Hepatocyte (in vitro differentiated cells): ENCODE measurements around the gene CBLN3. TPM values are rescaled to one million over a fixed set of nuclear protein-coding genes. Genes with fewer than 3 reads are reported as not detected.

Source experiments
- DNase-seq: peaks from one replicate; pipeline ENCODE4 v3.0.0-alpha.2; 2016; ENCODE audit warnings: low spot score
- H2AFZ ChIP-seq: fragments of 200-600 bp; sonication (generic); 2 replicates; pipeline ENCODE4 v1.6.0; 2016; ENCODE audit warnings: antibody characterized with exemption, mild to moderate bottlenecking
- H3K27ac ChIP-seq: fragments of 200-600 bp; sonication (generic); 2 replicates; pipeline ENCODE4 v1.5.1; 2016; ENCODE audit warnings: mild to moderate bottlenecking
- H3K27me3 ChIP-seq: fragments of 200-600 bp; sonication (generic); 2 replicates; pipeline ENCODE4 v1.6.1; 2016
- H3K36me3 ChIP-seq: fragments of 200-600 bp; sonication (generic); replicated peaks from 2 replicates; pipeline ENCODE4 v1.5.1; 2016; ENCODE audit warnings: low read depth; ENCODE audit not compliant: insufficient read depth
- H3K4me1 ChIP-seq: fragments of 200-600 bp; sonication (generic); 2 replicates; pipeline ENCODE4 v1.5.1; 2016; ENCODE audit warnings: mild to moderate bottlenecking, moderate library complexity; ENCODE audit not compliant: insufficient read depth
- H3K4me2 ChIP-seq: fragments of 200-600 bp; sonication (generic); 2 replicates; pipeline ENCODE4 v1.6.0; 2016
- H3K4me3 ChIP-seq: fragments of 200-600 bp; sonication (generic); 2 replicates; pipeline ENCODE4 v1.5.1; 2016; ENCODE audit warnings: mild to moderate bottlenecking
- H3K79me2 ChIP-seq: fragments of 200-600 bp; sonication (generic); 2 replicates; pipeline ENCODE4 v1.6.0; 2017; ENCODE audit warnings: mild to moderate bottlenecking
- H3K9me2 ChIP-seq: fragments of 200-600 bp; sonication (generic); replicated peaks from 2 replicates; pipeline ENCODE4 v1.6.0; 2017; ENCODE audit warnings: mild to moderate bottlenecking; ENCODE audit not compliant: insufficient read depth
- H3K9me3 ChIP-seq: fragments of 200-600 bp; sonication (generic); 2 replicates; pipeline ENCODE4 v1.5.1; 2016; ENCODE audit warnings: low read depth, mild to moderate bottlenecking
- H4K20me1 ChIP-seq: fragments of 200-600 bp; sonication (generic); 2 replicates; pipeline ENCODE4 v1.6.0; 2016; ENCODE audit warnings: mild to moderate bottlenecking; ENCODE audit not compliant: insufficient read depth, poor library complexity, severe bottlenecking
- EZH2 ChIP-seq: fragments of 200-600 bp; sonication (generic); IDR thresholded peaks from 2 replicates; pipeline ENCODE4 v1.6.1; 2016; ENCODE audit warnings: antibody characterized with exemption, mild to moderate bottlenecking, borderline replicate concordance
- EZH2phosphoT487 ChIP-seq: fragments of 200-600 bp; sonication (generic); IDR thresholded peaks from one replicate; pipeline ENCODE4 v1.6.1; 2018; ENCODE audit warnings: antibody characterized with exemption, mild to moderate bottlenecking, low read depth, moderate library complexity; ENCODE audit not compliant: unreplicated experiment, severe bottlenecking
- WGBS: methylation state at CpG from one replicate; pipeline ENCODE4 v1.1.6; 2016; ENCODE audit warnings: low lambda C conversion rate; ENCODE audit errors: missing lambda C conversion rate; 5-methylcytosine and 5-hydroxymethylcytosine counted together
- polyA plus RNA-seq: library from polyadenylated mRNA; unstranded; fragments of >200 nt; fragmentation: Nextera tagmentation; extraction: Ambion mirVana; gene quantifications from 2 replicates; pipeline ENCODE4 v1.2.1, GENCODE V29; 2016
- total RNA-seq: library from RNA; depleted of rRNA; stranded (reverse); fragments of >200 nt; gene quantifications from 2 replicates; pipeline ENCODE4 v1.2.3, GENCODE V29; 2014
- TF ChIP-seq, protein P1 (sequence below): fragments of 200-600 bp; sonication (generic); IDR thresholded peaks from 2 replicates; pipeline ENCODE4 v1.5.1; 2016; ENCODE audit warnings: antibody characterized with exemption, mild to moderate bottlenecking; ENCODE audit not compliant: poor library complexity

Gene CBLN3
- total and polyA plus RNA-seq, 2 experiments from 2014 or later = 0.99 to 2.2 TPM

DNA sequence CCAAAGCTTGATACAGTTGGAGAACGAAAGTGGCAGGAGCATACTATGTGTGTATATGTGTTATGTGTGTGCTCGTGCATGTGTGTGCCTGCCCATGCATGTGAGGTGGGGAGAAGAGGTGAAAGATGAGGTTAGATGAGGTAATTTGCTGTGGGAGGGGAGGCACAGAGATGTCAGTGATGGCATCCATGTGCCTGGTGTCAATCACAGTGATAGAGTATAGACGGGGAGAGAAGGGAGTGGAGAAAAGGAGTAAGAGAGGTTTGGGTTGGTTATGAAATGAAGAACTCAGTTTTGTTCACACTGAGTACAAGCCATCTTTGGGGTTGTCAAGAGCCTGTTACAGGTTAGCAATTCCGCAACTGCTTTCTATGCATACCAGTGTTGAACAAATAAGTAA is 45.3 kb downstream of the CBLN3 start:
- Histone ChIP-seq H3K9me3 (no peaks in the 10 kb centered on the region), H2AFZ (no peak overlapping the region)

DNA sequence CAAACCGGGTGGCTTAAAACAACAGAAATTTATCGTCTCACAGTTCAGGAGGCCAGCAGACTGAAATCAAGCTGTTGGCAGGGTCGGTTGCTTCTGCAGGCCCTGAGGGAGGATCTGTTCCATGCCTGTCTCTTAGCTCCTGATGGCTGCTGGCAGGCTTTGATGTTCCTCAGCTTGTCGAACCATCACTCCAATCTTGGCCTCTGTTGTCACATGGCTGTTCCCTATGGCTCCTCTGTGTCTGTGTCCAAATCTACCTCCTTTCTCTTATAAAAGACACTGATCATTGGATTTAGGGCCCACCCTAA is 47.5 kb downstream of the CBLN3 start:
- WGBS = 54% methylated on average over 4 of the region's 4 CpGs
- no peaks in the 10 kb centered on the region for H4K20me1 ChIP-seq
- peaks cover 16% of the 10 kb centered on the region for H3K4me1 ChIP-seq
- no peak overlapping the region for H2AFZ ChIP-seq
- no peak overlapping the region for H3K4me3 ChIP-seq
- no peaks in the 10 kb centered on the region for H3K27me3 ChIP-seq
- DNase-seq = no peak
- peak overlapping the region; percentile 30 for H3K27ac ChIP-seq
- no peaks in the 10 kb centered on the region for H3K36me3 ChIP-seq
- no peak for TF ChIP-seq EZH2
- TF ChIP-seq EZH2phosphoT487 = no peak
- TF ChIP-seq, protein P1, sequence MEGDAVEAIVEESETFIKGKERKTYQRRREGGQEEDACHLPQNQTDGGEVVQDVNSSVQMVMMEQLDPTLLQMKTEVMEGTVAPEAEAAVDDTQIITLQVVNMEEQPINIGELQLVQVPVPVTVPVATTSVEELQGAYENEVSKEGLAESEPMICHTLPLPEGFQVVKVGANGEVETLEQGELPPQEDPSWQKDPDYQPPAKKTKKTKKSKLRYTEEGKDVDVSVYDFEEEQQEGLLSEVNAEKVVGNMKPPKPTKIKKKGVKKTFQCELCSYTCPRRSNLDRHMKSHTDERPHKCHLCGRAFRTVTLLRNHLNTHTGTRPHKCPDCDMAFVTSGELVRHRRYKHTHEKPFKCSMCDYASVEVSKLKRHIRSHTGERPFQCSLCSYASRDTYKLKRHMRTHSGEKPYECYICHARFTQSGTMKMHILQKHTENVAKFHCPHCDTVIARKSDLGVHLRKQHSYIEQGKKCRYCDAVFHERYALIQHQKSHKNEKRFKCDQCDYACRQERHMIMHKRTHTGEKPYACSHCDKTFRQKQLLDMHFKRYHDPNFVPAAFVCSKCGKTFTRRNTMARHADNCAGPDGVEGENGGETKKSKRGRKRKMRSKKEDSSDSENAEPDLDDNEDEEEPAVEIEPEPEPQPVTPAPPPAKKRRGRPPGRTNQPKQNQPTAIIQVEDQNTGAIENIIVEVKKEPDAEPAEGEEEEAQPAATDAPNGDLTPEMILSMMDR = no peak
- H3K9me2 ChIP-seq = no peaks in the 10 kb centered on the region
- no peak overlapping the region for H3K4me2 ChIP-seq
- no peaks in the 10 kb centered on the region for H3K9me3 ChIP-seq
- H3K79me2 ChIP-seq = no peaks in the 10 kb centered on the region

More for the DNA sequence above, 45.3 kb downstream of the CBLN3 start:
- Histone ChIP-seq H3K27ac (no peak overlapping the region), H3K27me3 (no peaks in the 10 kb centered on the region), H3K4me2 (no peak overlapping the region), H3K4me3 (no peak overlapping the region), H3K9me2 (no peaks in the 10 kb centered on the region), H4K20me1 (no peaks in the 10 kb centered on the region), H3K79me2 (no peaks in the 10 kb centered on the region), H3K36me3 (no peaks in the 10 kb centered on the region), H3K4me1 (peaks cover 13% of the 10 kb centered on the region)
- WGBS = 91% methylated on average over 4 of the region's 4 CpGs
- TF ChIP-seq, protein P1 = no peak
- no peak for TF ChIP-seq EZH2
- no peak for TF ChIP-seq EZH2phosphoT487
- DNase-seq = no peak

DNA sequence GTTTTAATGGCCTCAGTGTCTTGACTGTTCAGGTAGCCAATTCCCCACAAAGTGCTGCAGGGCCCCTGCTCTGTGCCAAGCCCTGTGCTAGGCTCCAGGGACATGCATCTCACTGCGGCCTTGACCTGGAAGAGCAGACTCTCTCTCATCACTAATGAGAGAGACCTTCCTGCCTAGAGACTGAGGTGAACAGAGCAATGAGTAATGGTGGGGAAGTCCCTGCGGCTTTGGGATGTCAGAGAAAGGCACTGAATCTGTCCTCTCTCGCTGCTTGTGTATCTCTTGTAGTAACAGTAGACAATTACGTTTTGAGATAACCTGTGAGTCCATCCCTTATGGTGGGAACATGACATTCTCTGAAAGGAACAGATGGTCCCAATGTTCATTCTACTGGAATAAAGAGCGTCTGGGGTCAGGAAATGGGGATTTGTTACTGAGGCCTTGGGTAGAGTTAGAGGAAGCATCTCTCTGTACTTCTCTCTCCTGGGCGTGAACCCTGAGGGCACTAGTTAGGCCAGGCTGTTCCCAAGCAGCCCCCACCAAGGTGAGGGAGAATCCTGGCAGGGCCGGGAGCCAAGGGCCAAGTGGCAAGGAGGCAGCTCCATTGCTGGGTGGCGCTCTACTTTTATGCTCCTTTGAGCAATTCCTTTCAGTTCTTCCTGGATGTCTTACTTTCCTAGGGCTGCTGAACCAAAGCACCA is 48.0 kb downstream of the CBLN3 start:
- no peaks in the 10 kb centered on the region for H3K36me3 ChIP-seq
- no peaks in the 10 kb centered on the region for H4K20me1 ChIP-seq
- TF ChIP-seq, protein P1 = no peak
- TF ChIP-seq EZH2 (no peak), EZH2phosphoT487 (no peak)
- no peaks in the 10 kb centered on the region for H3K27me3 ChIP-seq
- H3K9me3 ChIP-seq = no peaks in the 10 kb centered on the region
- no peak overlapping the region for H3K4me2 ChIP-seq
- no peaks in the 10 kb centered on the region for H3K9me2 ChIP-seq
- DNase-seq = no peak
- no peak overlapping the region for H2AFZ ChIP-seq
- peak overlapping the region; percentile 30 for H3K27ac ChIP-seq
- H3K79me2 ChIP-seq = no peaks in the 10 kb centered on the region
- 84% methylated on average over 8 of the region's 8 CpGs for WGBS
- no peak overlapping the region for H3K4me3 ChIP-seq
- peaks cover 11% of the 10 kb centered on the region for H3K4me1 ChIP-seq
